ENCODE measurements around the gene CXorf38. TPM values are rescaled to one million over a fixed set of nuclear protein-coding genes. Genes with fewer than 3 reads are reported as not detected.

The CXorf38 gene
- total and polyA plus RNA-seq, 9 of the 15 experiments (the other 6 are each of a cell fraction or from before 2014, with no cell fraction given): 1.2 to 12.8 (median 8.4) TPM

GRCh38 chrX:40580537-40581335, 66.6 kb downstream of the CXorf38 start, which contains the start of gene ATP6AP2 (continued):
- no peak for TF ChIP-seq CLOCK (CRISPR knock-in tag; IDR thresholded peaks at IDR 0.05; ENCODE audit: borderline replicate concordance)
- peak; percentile 82 for TF ChIP-seq ZBTB2 (IDR thresholded peaks at IDR 0.05)
- no peak for TF ChIP-seq MAFG (tag; conservative IDR thresholded peaks at IDR 0.05)
- TF ChIP-seq ZBTB11 (CRISPR knock-in tag; IDR thresholded peaks at IDR 0.05): peak in 1 of 3 experiments; percentile 72; a peak in 2 of 6 replicates
- peak; percentile 49; the same call in 1 of the 2 replicates for TF ChIP-seq ELF1 (tag; IDR thresholded peaks at IDR 0.05)
- TF ChIP-seq ATF1 (CRISPR knock-in tag; IDR thresholded peaks at IDR 0.05): peak; percentile 55; the same call in 1 of the 2 replicates
- TF ChIP-seq ATF1 (tag; IDR thresholded peaks at IDR 0.05): peak; percentile 96
- TF ChIP-seq ZNF436 (CRISPR knock-in tag; IDR thresholded peaks at IDR 0.05): no peak
- no peak for TF ChIP-seq FOXP1 (CRISPR knock-in tag; IDR thresholded peaks at IDR 0.05)
- 0 out of 2 replicates have a peak, but pooled peaks have one; percentile 11 for TF ChIP-seq ETV1 (tag; conservative IDR thresholded peaks at IDR 0.05; ENCODE audit: low read depth)
- TF ChIP-seq SMARCE1 (IDR thresholded peaks at IDR 0.05): no peak
- TF ChIP-seq ZNF75A (CRISPR knock-in tag; IDR thresholded peaks at IDR 0.05): no peak
- peak; percentile 92 for TF ChIP-seq POLR2G (IDR thresholded peaks at IDR 0.05; ENCODE audit: low read depth, low read length)
- no peak for TF ChIP-seq WHSC1 (IDR thresholded peaks at IDR 0.05; ENCODE audit: low read length)
- no peak for TF ChIP-seq BCL6 (CRISPR knock-in tag; IDR thresholded peaks at IDR 0.05)
- no peak for TF ChIP-seq ZKSCAN3 (CRISPR knock-in tag; IDR thresholded peaks at IDR 0.05)
- TF ChIP-seq MEIS2 (IDR thresholded peaks at IDR 0.05; ENCODE audit: partially characterized antibody): peak; percentile 46
- TF ChIP-seq GTF2B (IDR thresholded peaks at IDR 0.05; ENCODE audit: extremely low read depth, insufficient read length): no peak
- TF ChIP-seq CBFB (CRISPR knock-in tag; IDR thresholded peaks at IDR 0.05): no peak
- TF ChIP-seq TGIF2 (CRISPR knock-in tag; IDR thresholded peaks at IDR 0.05): no peak
- peak; percentile 65; the same call in 1 of the 2 replicates for TF ChIP-seq MTA3 (IDR thresholded peaks at IDR 0.05; ENCODE audit: borderline replicate concordance)

All from K562 (cell line).